Neutrophil (primary cell): ENCODE measurements around the gene MGST1.
"Not testable (repeated sequence)": the region's sequence is repeated elsewhere in the genome, so short reads cannot be mapped to it uniquely, and the experiment has no call there.

Experiments used
- H3K27ac ChIP-seq: fragments of 200-600 bp; sonication (generic); 2 replicates; pipeline ENCODE4 v1.5.1; 2016; ENCODE audit warnings: mild to moderate bottlenecking, moderate library complexity
- H3K27me3 ChIP-seq: fragments of 200-600 bp; sonication (generic); 2 replicates; pipeline ENCODE4 v1.6.0; 2016; ENCODE audit warnings: mild to moderate bottlenecking
- H3K36me3 ChIP-seq: fragments of 200-600 bp; sonication (generic); 2 replicates; pipeline ENCODE4 v1.5.1; 2017
- H3K4me1 ChIP-seq, 2 experiments: fragments of 200-600 bp in 1 of 2; sonication (generic) in 1 of 2; 1 replicate in 1 of 2; 2 replicates in 1 of 2; pipeline versions ENCODE4 v1.5.1 to v1.6.1; 2013 to 2016; ENCODE audit warnings: low read depth in 1 of 2, low read length in 1 of 2, mild to moderate bottlenecking in 1 of 2, moderate library complexity in 1 of 2; ENCODE audit not compliant: control insufficient read depth in 1 of 2, insufficient read depth in 1 of 2
- H3K4me3 ChIP-seq, 2 experiments: fragments of 200-600 bp in 1 of 2; sonication (generic) in 1 of 2; 1 replicate in 1 of 2; 2 replicates in 1 of 2; pipeline ENCODE4 v1.5.1; 2013 to 2016; ENCODE audit warnings: low read depth in 1 of 2, low read length in 1 of 2, mild to moderate bottlenecking in 1 of 2, moderate library complexity in 1 of 2
- H3K9me3 ChIP-seq: fragments of 200-600 bp; sonication (generic); 2 replicates; pipeline ENCODE4 v1.5.1; 2016
- CTCF ChIP-seq: fragments of 200-600 bp; sonication (generic); IDR thresholded peaks from 2 replicates; pipeline ENCODE4 v1.5.1; 2016; ENCODE audit warnings: antibody characterized with exemption

Gene MGST1

GRCh38 chr12:16361142-16361783 is 13.8 kb downstream of the MGST1 start:
- Histone ChIP-seq H3K27ac (no peak overlapping the region), H3K27me3 (no peaks in the 10 kb centered on the region), H3K4me1 (no peaks in the 10 kb centered on the region), H3K9me3 (no peaks in the 10 kb centered on the region), H3K4me3 (no peak overlapping the region), H3K36me3 (peaks cover 13% of the 10 kb centered on the region)
- TF ChIP-seq CTCF: no peak

- H3K4me1 ChIP-seq: no peaks in the 10 kb centered on the region
- no peak for TF ChIP-seq CTCF
- H3K9me3 ChIP-seq: no peaks in the 10 kb centered on the region
- no peaks in the 10 kb centered on the region for H3K27me3 ChIP-seq
- H3K27ac ChIP-seq: no peak overlapping the region
- no peak overlapping the region for H3K4me3 ChIP-seq
- peaks cover 18% of the 10 kb centered on the region for H3K36me3 ChIP-seq
These were observed 15.1 kb downstream of the MGST1 start for GRCh38 chr12:16362550-16362949.

- TF ChIP-seq CTCF: no peak
- Histone ChIP-seq H3K27me3 (no peaks in the 10 kb centered on the region), H3K4me3 (no peak overlapping the region), H3K9me3 (no peaks in the 10 kb centered on the region), H3K4me1 (no peaks in the 10 kb centered on the region), H3K36me3 (peaks cover 13% of the 10 kb centered on the region), H3K27ac (no peak overlapping the region)
These were observed 21.7 kb downstream of the MGST1 start for GRCh38 chr12:16369156-16369555.

GRCh38 chr12:16370096-16370495 is 22.7 kb downstream of the MGST1 start:
- H3K36me3 ChIP-seq: peaks cover 13% of the 10 kb centered on the region
- no peaks in the 10 kb centered on the region for H3K27me3 ChIP-seq
- no peaks in the 10 kb centered on the region for H3K9me3 ChIP-seq
- TF ChIP-seq CTCF: no peak
- H3K4me1 ChIP-seq: no peaks in the 10 kb centered on the region
- H3K27ac ChIP-seq: no peak overlapping the region
- H3K4me3 ChIP-seq: no peak overlapping the region

- not testable (repeated sequence) for H3K27me3 ChIP-seq, H3K4me3 ChIP-seq, H3K4me1 ChIP-seq, H3K36me3 ChIP-seq, H3K9me3 ChIP-seq, H3K27ac ChIP-seq
These were observed 35.3 kb downstream of the MGST1 start for GRCh38 chr12:16382652-16383312.

- no peaks in the 10 kb centered on the region for H3K9me3 ChIP-seq
- H3K27me3 ChIP-seq: no peaks in the 10 kb centered on the region
- no peak overlapping the region for H3K27ac ChIP-seq
- TF ChIP-seq CTCF: no peak
- no peak overlapping the region for H3K4me3 ChIP-seq
- H3K4me1 ChIP-seq: peaks cover 0 to 2% of the 10 kb centered on the region in 2 experiments
- no peaks in the 10 kb centered on the region for H3K36me3 ChIP-seq
These were observed 37.3 kb downstream of the MGST1 start for GRCh38 chr12:16384732-16385131.
